HuH-7.5 (cell line): ENCODE results near the gene HCN4.
A peak's percentile ranks its signal among the peaks of the same experiment; 100 is the strongest.
"Not testable (repeated sequence)": the region's sequence is repeated elsewhere in the genome, so short reads cannot be mapped to it uniquely, and the experiment has no call there.

ENCODE experiments used
- DNase-seq: peaks from one replicate; pipeline ENCODE4 v3.0.0; 2011; ENCODE audit warnings: low spot score

Gene HCN4

DNA sequence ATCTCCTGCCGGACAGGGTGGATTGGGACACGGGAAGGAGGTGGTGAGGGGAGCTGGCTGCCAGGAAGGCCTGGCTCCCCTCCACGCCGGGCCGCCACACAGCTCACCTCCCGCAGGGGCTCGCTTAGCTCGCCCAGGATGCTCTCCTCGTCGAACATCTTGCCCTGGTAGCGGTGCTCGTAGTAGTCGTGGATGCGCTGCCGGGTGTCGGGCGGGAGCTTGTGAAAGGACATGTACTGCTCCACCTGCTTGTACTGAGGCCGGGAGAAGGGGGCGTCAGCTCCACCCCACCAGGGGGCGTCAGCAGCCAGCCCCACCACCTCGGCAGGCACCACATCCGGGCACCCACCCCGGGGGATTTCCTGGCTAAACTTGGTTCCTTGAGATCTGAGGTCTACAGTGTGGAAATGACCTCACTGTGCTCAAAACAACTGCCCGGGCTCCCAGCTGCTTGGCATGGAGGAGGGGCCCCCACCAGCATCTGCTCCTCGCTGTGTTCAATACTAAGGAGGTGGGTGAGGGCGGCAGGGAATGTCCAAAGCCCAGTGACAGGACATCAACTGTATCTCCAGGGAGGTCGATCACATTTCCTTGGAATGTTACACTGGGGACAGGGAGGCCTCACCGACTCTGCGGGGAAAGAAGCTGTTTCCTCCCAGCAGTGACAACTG lies 43.4 kb downstream of the HCN4 start:
- peak; percentile 64 for DNase-seq

DNA sequence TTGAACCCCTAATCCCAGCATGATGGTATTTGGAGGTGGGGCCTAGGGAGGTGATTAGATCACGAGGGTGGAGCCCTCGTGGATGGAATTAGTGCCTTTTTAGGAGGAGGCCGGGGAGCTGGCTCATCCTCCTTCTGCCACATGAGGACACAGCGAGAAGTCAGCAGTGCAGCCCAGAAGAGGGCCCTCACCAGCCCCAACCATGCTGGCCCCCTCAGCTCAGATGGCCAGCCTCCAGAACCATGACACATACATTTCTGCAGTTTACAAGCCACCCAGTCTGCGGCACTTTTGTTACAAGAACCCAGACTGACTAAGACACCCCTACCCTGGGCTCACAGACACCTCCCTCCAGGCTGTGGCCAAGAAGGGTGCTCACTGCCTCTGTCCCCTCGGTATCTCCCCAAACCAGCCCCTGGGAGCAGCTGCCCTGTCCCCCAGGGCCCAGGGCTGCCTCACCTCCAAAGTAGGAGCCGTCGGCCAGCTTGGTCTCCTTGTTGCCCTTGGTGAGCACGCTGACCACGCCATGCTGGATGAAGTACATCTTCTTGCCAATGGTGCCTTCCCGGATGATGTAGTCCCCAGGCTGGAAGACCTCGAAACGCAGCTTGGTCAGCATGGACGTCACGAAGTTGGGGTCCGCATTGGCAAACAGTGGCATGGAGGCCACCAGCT lies 44.1 kb downstream of the HCN4 start:
- no peak for DNase-seq

DNA sequence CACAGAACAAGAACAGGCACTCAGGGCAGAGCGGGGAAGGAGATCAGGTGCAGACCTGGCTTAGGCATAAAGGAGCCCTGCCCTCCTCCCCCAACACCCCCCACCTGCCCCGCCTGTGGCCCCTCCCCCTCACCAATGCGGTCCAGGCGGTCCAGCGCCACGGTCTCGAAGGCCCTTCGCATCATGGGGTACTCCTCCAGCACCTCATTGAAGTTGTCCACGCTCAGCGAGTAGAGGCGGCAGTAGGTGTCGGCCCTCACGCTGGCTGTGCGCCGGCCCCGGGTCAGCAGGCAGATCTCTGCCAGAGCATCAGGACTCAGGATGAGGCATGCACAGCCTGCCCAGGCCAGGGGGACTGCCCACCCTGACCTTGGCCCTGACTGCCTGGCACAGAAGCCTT lies 44.8 kb downstream of the HCN4 start:
- DNase-seq, result no peak

DNA sequence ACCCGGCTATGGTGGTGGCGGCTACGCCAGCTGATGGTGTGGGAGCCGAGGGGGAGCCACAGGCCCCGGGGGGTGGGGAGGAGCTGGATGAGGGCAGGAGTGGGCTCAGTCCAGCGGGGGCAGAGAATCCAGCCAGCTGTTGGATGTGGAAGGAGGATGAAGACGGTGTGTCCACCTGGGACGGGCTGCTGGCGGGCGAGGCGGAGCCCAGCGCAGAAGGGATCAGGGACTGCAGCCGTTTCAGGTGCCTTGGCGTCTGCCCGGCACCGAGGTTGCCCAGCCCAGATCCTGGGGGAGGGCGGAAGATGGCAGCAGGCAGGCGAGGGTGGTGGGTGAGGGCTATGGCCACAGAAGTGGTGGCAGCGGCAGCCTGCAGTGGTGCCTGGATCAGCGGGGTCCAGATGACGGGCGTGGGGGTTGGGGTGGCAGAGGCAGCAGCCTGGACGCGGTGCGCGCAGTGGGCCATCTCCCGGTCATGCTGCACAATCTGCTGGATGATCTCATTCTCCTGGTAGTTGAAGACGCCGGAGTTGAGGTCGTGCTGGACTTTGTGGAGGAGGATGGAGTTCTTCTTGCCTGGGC lies 45.3 kb downstream of the HCN4 start:
- no peak for DNase-seq

DNA sequence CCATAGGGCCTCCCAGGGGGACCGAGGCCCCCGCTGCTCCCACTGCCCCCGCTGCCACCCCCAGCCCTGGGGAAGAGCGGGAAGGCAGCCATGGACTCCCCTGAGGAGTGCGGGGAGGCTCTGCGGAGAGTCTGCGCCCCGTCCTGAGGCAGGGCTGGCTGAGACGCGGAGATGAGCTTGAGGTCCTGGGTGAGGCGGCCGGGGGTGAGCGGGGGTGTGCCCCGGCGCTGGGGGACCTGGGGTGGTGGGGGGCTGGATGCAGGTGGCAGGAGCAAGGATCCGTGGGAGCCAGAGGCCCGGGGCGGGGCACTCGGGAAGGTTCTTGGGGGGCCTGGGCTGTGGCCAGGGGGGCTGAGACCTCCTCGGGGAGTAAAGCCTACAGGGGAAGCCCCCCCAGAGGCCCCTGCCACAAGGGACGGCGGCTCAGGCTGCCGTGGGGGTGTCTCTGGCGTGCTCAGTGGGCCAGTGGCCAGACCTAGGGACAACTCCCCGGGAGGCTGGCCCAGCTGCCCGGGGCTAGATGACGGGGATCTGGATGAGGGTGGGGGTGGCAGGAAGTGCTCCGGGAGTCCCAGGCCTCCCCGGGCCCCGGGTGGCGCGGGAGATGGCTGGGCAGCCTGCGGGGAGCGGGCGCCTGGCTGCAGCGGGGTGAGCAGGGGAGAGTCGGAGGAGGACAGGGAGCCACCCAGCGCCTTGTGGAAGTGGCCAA lies 45.9 kb downstream of the HCN4 start:
- DNase-seq, result no peak

DNA sequence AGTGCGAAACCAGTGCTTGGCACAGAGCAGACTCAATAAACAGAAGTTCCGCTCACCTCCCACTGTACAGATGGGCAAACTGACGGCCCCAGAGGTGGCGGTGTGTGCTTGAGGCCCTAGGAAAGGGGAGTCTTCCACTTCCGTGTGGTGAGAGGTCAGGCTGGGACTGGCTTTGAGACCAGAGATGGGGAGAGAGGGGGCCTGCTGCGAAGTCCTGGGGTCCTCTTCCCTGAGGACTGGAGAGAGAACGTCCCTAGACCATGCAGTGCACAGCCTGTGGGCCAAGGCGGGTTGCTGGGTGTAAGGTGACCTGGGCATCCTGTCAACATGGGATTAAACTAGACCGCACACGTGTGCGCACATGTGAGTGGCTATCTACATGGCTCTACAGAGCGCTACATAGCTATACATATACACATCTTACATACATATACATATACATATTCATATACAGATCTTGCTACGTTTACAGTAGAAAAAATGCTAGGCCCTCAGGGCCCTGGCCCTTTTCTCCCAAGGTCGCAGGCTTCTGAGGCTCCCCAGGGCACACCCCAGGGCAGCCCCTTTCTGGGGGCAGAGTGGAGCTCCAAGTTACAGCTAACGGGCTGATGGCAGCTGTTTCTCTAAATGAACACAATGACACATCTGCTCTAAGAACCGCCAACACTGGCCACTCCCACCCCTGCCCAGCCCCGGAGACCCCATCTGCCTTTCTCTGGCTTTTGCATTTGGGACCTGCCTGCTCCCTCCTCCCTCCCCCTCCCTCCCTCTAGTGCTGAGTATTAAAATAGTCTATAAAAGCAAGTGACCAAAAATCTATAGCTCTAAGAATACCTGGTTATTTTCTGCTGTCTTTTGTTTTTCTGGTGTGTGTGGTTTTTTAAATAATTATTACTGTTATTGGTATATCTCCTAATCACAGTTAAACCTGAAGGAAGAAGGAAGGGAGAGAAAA lies 47.0 kb downstream of the HCN4 start:
- no peak for DNase-seq

DNA sequence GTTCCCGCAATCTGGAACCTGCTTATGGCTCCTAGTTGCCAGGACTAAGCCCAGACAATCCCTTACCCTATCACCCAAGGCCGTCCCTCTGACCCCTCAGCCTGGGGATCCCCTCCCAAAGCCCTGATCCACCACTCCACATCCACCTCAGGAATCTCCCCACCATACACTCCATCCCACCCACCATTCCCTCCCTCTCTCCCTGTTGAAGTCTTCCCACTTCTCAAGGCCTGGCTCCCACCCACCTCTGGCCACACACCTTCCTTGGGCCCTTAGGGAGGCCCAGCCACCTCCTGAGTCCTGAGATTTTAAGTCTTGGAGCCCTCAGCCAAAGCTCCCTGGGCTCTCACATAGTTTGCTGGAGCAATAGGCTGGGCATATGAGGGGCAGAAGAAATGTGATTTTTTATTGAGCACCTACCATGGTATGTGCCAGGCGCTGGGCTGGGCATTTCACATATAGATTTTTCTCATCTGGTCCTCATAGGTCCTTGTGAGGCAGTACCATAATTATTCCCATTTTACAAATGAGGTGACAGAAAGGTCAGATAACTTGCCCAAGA lies 48.1 kb downstream of the HCN4 start:
- no peak for DNase-seq

DNA sequence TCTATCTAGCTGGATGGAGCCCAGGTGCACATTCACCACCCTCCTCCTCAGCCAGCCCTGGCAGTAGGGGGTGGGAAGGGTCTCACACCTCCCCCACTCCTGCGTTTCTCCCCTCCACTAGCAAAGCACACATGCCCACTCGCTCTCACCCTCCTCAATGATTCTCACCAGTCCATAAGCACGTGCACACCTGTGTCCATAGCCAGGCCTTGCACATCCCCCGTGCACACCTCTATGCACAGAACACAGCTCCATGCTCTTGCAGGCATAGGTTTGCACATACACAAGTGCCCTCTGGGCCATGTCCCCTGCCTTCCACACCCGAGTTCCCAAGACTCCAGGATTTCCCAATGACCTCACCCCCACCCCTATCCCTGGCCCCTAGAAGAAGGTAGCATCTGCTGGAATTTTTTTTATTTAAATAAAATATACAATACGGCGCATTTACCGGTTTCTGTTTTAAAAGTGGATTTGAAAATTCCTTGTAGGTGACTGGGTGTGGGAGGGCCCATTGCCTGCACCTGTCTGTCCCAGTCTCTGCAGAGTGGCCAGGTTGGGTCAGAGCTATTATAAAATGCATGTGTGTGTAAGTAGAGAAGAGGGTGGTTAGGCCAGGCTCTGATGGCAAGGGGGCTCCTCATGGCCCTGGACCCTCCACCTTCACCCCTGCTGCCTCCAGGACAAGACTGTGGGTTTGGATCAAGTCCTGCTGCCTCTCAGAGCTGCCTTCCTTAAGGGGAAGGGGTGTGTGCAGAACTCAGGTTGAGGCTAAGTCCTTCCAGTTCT lies 49.1 kb downstream of the HCN4 start:
- DNase-seq, result no peak

DNA sequence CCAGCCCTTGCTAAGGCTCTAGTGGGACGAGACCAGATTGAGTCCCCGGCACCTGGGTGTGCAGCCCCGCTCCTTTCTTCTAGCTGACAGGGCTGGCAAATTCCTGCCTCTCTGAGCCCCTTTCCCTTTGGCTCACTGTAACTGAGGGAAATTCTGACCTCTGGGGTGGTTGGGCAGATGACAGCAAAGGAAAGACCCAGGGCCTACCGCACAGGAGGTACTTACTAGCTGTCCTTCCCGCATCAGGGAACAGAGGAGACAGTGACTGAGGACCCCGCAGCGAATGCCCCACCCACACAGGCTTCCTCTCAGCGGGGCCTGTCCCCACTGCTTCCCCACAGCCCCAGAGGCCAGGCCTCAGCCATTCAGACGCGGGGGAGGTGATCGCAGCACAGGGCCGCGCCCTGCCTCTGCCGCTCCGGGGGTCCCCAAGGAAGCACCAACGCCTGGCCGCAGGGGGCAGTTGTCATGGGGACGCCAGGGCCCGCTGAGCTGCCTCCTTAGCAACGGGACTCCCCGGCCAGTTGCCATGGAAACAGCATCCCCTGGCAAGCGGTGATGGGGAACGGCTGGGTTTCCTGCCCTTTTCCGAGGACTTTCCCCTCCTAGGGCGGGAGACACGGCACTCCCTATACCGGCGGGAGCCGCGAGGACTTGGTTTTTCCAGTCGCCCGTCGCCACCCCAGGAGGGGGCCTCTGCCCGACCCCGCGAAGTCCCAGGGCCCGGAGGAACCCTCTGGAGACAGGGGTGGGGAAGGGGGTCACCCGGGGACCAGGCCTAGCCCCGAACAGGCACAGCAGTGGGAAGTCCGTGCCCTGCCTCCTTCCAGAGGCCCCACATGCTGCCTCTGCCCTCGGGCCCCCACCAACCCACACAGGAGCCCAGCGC lies 50.1 kb downstream of the HCN4 start:
- DNase-seq, result no peak

DNA sequence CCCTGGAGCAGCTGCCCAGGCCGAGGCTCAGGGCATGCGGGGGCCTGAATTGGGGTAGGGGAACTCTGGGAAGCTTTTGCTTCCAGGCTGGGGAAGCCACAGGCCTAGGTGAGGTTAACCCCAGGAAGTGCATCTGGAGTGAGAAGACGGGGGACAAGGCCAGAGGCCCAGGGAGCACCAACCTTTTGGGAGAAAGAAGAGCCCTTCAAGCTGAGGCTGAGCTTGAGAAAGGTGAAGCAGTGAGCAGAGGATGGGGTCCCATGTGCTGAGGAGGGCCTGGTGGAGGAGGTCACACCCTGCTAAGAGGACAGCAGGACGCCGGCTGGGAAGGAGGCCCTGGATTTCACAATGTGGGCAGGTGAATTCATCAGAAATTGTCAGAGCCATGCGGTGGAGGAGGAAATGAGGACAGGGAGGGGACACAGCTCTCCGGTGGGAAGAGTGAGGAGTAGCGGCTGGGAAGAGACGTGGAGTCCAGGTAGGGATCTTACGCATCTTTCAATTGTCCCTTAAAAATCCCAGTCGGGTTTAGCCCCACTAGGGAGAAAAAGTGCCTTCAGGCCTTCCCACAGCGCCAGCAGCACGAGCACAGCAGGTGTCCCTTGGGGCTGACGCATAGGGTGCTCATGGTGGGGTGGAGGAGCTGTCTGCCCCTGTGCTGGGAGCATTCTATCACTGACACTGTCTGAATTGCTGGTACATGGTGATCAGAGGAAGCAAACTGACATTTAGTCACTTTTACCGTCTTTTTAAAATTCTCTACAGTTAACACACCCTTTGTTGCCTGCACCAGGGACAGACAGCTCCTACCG lies 50.9 kb downstream of the HCN4 start:
- no peak for DNase-seq

DNA sequence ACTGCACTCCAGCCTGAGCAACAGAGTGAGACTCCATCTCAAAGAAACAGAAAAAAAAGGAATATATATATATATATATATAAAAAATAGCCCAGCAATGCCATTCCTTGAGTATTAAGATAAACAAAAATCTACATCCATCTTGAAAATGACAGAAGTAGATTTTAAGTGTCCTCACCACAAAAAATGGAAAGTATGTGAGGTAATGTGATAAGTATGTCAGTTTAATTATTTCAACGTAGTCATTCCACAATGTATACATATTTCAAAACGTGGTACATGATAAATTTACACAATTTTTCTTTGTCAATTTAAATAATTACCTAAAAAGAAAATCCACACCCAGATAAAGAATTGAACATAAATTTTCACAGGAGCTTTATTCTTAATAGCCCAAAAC lies 54.9 kb downstream of the HCN4 start:
- DNase-seq, result no peak

DNA sequence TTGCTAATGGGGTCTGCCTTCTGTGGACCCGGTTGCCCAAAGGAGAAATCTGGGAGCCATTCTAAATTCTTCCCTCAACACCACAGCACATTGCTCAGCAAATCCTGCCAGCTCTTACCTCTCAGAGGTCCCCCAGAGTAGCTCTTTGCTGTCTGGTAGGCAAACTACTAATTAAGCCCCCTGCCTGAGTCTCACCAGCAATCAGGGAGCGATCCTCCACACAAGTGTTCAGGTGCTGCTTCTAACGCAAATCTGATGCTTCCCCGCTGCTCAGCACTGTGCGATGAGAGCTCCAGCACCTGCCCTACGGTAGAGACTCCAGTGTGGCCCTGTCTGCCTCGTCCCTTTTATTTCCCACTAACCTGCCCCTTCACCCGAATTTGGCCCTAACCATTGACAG lies 60.5 kb downstream of the HCN4 start:
- DNase-seq, result no peak

DNA sequence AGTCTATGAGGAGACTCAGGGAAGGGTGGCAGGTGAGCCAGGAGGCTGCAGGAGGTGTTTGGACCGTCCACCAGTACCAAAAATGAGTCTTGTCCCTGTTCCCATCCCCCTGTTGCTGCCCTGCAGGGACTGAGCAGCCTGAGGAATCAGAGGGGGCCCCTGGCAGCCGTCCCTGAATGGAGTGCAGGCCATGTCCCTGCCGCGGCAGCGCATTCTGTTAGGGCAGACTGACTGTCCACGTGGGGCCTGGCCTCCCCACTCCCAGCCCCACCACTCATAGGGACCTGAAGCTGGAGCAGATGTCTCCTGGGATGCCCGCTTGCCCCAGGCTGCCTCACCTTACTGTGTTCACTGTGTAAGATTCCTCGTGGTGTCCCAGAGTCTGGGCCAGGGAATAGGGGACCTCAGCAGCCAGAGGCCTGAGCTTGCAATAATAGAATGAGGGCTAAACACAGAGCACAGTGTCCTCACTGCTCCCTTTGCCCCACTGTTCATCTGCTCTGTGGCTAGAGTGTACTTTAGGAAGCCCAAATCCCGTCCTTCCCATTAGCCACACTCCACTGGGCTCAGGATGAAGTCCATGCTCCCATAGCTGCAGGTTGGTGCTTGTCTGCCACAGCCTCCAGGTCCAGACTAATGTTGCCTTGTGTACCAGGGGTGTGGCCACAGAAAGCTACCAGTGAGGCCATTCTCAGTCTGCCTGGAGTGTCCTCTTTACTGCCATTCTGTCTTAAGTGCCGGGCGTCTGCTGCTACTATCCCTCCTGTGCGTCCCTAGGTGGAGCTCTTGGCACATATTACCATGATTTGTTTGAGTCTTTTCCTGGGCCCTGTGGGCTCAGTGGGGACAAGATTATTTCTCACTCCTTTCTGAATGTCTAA lies 63.2 kb downstream of the HCN4 start:
- peak; percentile 86 for DNase-seq

DNA sequence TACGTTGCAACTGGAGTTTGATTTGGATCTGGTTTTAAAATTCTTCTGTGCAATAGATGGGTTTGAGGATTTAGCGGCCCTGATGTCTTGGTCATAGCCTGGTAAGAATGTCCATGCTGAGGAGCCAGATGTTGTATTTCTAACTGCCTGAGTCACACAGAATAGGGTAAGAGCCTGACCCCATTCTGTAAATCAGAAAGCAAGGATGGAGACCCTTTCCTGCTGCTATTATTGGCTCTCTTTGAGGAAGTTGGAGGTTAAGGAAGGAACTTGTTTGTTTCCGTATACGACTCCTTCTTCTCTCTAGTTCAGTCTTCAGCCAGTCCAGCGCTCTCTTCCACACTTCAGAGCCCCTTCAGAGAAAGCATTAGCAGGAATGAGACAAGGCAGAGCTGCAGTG lies 65.1 kb downstream of the HCN4 start:
- DNase-seq, result no peak

DNA sequence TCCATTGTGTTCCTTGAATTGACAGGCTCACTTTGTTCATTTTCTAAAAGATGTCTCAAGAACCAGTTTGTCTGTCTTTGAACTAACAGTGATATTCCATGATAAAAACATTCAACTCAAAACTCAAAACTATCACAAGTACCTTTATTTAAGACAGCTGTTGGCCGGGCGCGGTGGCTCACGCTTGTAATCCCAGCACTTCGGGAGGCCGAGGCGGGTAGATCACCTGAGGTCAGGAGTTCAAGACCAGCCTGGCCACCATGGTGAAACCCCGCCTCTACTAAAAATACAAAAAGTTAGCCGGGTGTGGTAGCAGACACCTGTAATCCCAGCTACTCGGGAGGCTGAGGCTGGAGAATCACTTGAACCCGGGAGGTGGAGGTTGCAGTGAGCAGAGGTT lies 68.5 kb downstream of the HCN4 start:
- DNase-seq, result not testable (repeated sequence)

DNA sequence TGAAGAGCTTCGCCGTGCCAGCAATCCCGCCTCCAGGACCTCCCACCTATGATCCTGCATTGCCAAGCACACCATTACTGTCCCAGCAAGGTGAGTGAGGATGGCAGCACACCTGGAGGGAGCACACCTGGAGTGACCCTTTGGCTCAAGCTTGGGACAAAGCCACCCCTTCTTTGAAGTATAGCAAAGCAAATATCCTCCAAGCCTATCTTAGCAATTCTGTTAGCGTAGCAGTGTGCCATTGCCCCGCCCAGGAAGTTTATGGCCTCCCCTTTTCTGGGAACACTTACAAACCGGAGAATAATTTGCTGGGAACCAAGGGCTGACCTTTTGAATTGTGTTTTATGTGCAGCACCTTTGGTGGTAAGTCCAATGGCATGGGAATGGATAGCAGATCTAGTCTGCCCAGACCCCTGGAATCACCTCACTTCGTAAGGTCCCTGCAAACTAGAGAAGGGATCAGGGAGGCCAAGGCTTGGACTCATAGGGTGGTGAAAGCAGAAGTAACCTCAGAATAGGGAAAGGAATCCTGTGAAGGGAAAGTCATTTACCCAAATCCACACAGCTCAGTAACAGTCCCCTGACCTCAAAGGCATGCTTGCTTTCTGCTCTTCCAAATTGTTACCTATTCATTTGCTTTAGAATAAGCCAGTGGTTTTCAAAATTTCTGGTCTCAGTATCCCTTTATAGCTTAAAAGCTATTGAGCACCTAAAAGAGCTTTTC lies 70.1 kb downstream of the HCN4 start:
- DNase-seq, result no peak
